CD4-positive, alpha-beta T cell treated with Interleukin-12 subunit alpha and Interleukin-12 subunit beta, for 1 hour (primary cell): ENCODE measurements around the gene SIX5.
A peak's percentile ranks its signal among the peaks of the same experiment; 100 is the strongest.

Source experiments
- DNase-seq: peaks from one replicate; pipeline ENCODE4 v3.0.0-alpha.2; 2020

SIX5 gene

GRCh38 chr19:45792470-45793177 is 23.6 kb upstream of the SIX5 start, which contains the start of gene DMWD:
Gene DMWD, minus strand, starts transcription at chr19:45792845. Its CDS starts 89 bp downstream, at chr19:45792756.
- DNase-seq = peak; percentile 100

GRCh38 chr19:45791744-45792469 is 22.9 kb upstream of the SIX5 start:
- DNase-seq = peak; percentile 23

- DNase-seq = peak; percentile 62
These were observed 21.9 kb upstream of the SIX5 start for GRCh38 chr19:45790942-45791341.

GRCh38 chr19:45789035-45789786 is 20.2 kb upstream of the SIX5 start:
- DNase-seq = no peak

GRCh38 chr19:45786533-45786894 is 17.5 kb upstream of the SIX5 start:
- DNase-seq = no peak

GRCh38 chr19:45785781-45786532 is 16.9 kb upstream of the SIX5 start:
- DNase-seq = no peak

GRCh38 chr19:45785097-45785496 is 16.0 kb upstream of the SIX5 start:
- DNase-seq = no peak

GRCh38 chr19:45784096-45784495 is 15.0 kb upstream of the SIX5 start:
- DNase-seq = no peak

GRCh38 chr19:45782820-45783785 is 14.1 kb upstream of the SIX5 start:
- DNase-seq = no peak

- DNase-seq = no peak
These were observed 13.2 kb upstream of the SIX5 start, which contains the start of gene DMPK for GRCh38 chr19:45782162-45782691. Gene DMPK, minus strand, starts transcription at chr19:45782490. Its CDS starts 138 bp downstream, at chr19:45782352.

GRCh38 chr19:45781214-45782161 is 12.4 kb upstream of the SIX5 start:
- DNase-seq = no peak

- no peak for DNase-seq
These were observed 11.6 kb upstream of the SIX5 start for GRCh38 chr19:45780448-45781213.

GRCh38 chr19:45780146-45780447 is 11.0 kb upstream of the SIX5 start:
- no peak for DNase-seq

GRCh38 chr19:45779231-45780145 is 10.4 kb upstream of the SIX5 start:
- peak; percentile 88 for DNase-seq

- DNase-seq = no peak
These were observed 9.1 kb upstream of the SIX5 start for GRCh38 chr19:45778010-45778661.

- DNase-seq = no peak
These were observed 8.4 kb upstream of the SIX5 start for GRCh38 chr19:45777395-45777961.

GRCh38 chr19:45774765-45775164 is 5.7 kb upstream of the SIX5 start:
- DNase-seq = no peak
